ENCODE measurements around the gene NFYA. TPM values are rescaled to one million over a fixed set of nuclear protein-coding genes. Genes with fewer than 3 reads are reported as not detected.

The NFYA gene
- total RNA-seq, 2 experiments from 2014 or later = 26.7 to 27.3 TPM

GRCh38 chr6:41122373-41122772 lies 49.6 kb downstream of the NFYA start:
- H3K4me3 Mint-ChIP-seq = no peak overlapping the region
- H3K27me3 Mint-ChIP-seq = no peaks in the 10 kb centered on the region
- peaks cover 88% of the 10 kb centered on the region for H3K36me3 Mint-ChIP-seq (ENCODE audit: low read depth)
- H3K9me3 Mint-ChIP-seq = no peaks in the 10 kb centered on the region
- DNase-seq = no peak
- Histone ChIP-seq H3K27ac (ENCODE audit: low read depth in 1 of 2, low read length in 2 of 2) (no peak overlapping the region), H3K4me1 (ENCODE audit: insufficient read depth, low read length) (no peaks in the 10 kb centered on the region), H3K9me3 (ENCODE audit: control insufficient read depth in 1 of 2, insufficient read depth in 1 of 2, low read length in 2 of 2) (no peaks in the 10 kb centered on the region), H3K4me3 (ENCODE audit: low read length) (no peak overlapping the region), H3K36me3 (ENCODE audit: insufficient read depth, low read length) (peaks cover 16% of the 10 kb centered on the region), H3K27me3 (ENCODE audit: control insufficient read depth in 1 of 2, insufficient read depth in 2 of 2, low read length in 2 of 2) (no peaks in the 10 kb centered on the region)
- ATAC-seq (ENCODE audit: poor library complexity) = no peak
- no peaks in the 10 kb centered on the region for H3K4me1 Mint-ChIP-seq (ENCODE audit: low read depth)
- intact Hi-C loops (cut with DNase I, micrococcal nuclease) = no loop called here
- no peak for TF ChIP-seq CTCF (IDR thresholded peaks at IDR 0.05)
- POLR2A ChIA-PET = no interaction called here
- CTCF ChIA-PET = no interaction called here
- no peak overlapping the region for H3K27ac Mint-ChIP-seq

- ATAC-seq (ENCODE audit: poor library complexity) = no peak
- H3K27ac ChIP-seq (ENCODE audit: low read depth in 1 of 2, low read length in 2 of 2) = no peak overlapping the region
- H3K9me3 ChIP-seq (ENCODE audit: control insufficient read depth in 1 of 2, insufficient read depth in 1 of 2, low read length in 2 of 2) = no peaks in the 10 kb centered on the region
- H3K36me3 ChIP-seq (ENCODE audit: insufficient read depth, low read length) = peaks cover 12% of the 10 kb centered on the region
- H3K36me3 Mint-ChIP-seq (ENCODE audit: low read depth) = peaks cover 88% of the 10 kb centered on the region
- H3K27me3 Mint-ChIP-seq = no peaks in the 10 kb centered on the region
- no peak overlapping the region for H3K4me3 Mint-ChIP-seq
- no peak overlapping the region for H3K4me3 ChIP-seq (ENCODE audit: low read length)
- no peak overlapping the region for H3K27ac Mint-ChIP-seq
- no peak for TF ChIP-seq CTCF (IDR thresholded peaks at IDR 0.05)
- no peak for DNase-seq
- H3K4me1 ChIP-seq (ENCODE audit: insufficient read depth, low read length) = no peaks in the 10 kb centered on the region
- H3K4me1 Mint-ChIP-seq (ENCODE audit: low read depth) = no peaks in the 10 kb centered on the region
- CTCF ChIA-PET = no interaction called here
- H3K27me3 ChIP-seq (ENCODE audit: control insufficient read depth in 1 of 2, insufficient read depth in 2 of 2, low read length in 2 of 2) = no peaks in the 10 kb centered on the region
- no peaks in the 10 kb centered on the region for H3K9me3 Mint-ChIP-seq
- intact Hi-C loops (cut with DNase I, micrococcal nuclease) = no loop called here
- POLR2A ChIA-PET = no interaction called here
These were observed 50.1 kb downstream of the NFYA start for GRCh38 chr6:41122918-41123317.

GRCh38 chr6:41125282-41125681 lies 52.5 kb downstream of the NFYA start:
- ChIA-PET CTCF (no interaction called here), POLR2A (no interaction called here)
- H3K27ac ChIP-seq (ENCODE audit: low read depth in 1 of 2, low read length in 2 of 2) = no peak overlapping the region
- Mint-ChIP-seq H3K27me3 (no peaks in the 10 kb centered on the region), H3K36me3 (ENCODE audit: low read depth) (peaks cover 74% of the 10 kb centered on the region), H3K9me3 (no peaks in the 10 kb centered on the region), H3K27ac (no peak overlapping the region), H3K4me3 (no peak overlapping the region), H3K4me1 (ENCODE audit: low read depth) (no peaks in the 10 kb centered on the region)
- H3K4me1 ChIP-seq (ENCODE audit: insufficient read depth, low read length) = no peaks in the 10 kb centered on the region
- DNase-seq (no peak), ATAC-seq (ENCODE audit: poor library complexity) (no peak)
- peaks cover 12% of the 10 kb centered on the region for H3K36me3 ChIP-seq (ENCODE audit: insufficient read depth, low read length)
- H3K4me3 ChIP-seq (ENCODE audit: low read length) = no peak overlapping the region
- no peaks in the 10 kb centered on the region for H3K27me3 ChIP-seq (ENCODE audit: control insufficient read depth in 1 of 2, insufficient read depth in 2 of 2, low read length in 2 of 2)
- TF ChIP-seq CTCF (IDR thresholded peaks at IDR 0.05) = no peak
- intact Hi-C loops (cut with DNase I, micrococcal nuclease) = no loop called here
- H3K9me3 ChIP-seq (ENCODE audit: control insufficient read depth in 1 of 2, insufficient read depth in 1 of 2, low read length in 2 of 2) = no peaks in the 10 kb centered on the region
